NCI-H2196 treated with DMSO at 0.1 percent for 48 hours (cell line): Measurements from ENCODE around the gene SEMA3C.

Source experiments
- DNase-seq: peaks from one replicate; lab custom pipeline; 2025; ENCODE audit not compliant: unreplicated experiment; lab: John Stamatoyannopoulos, UW

SEMA3C gene

GRCh38 chr7:80705130-80705781 is 213.6 kb downstream of the SEMA3C start:
- DNase-seq = no peak

GRCh38 chr7:80703272-80703671 is 215.6 kb downstream of the SEMA3C start:
- no peak for DNase-seq

DNA sequence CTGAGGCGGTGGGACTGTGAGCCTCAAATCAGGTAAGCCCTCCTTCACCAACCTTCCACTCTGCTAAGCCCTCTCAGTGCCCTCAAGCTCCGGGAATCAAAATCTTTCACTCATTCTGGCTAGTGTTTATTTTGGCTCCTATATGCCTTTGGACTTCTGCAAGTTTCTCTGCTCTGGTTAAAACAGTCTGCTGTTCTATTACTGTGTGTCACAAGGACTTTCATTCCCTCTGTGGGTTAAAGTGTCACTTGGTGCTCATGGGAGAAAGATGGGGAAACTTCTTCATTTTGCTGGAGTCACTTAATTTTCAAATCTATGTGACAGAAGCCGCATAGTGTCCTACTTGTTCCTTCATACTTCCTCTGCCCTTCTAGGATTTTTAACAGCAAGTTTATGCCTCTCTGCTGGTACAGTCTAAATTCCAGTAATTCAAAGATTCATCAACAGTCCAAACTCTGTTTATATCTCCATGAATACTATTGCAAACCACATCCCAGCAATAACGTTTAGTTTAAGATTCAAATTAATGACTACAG is 219.1 kb downstream of the SEMA3C start:
- DNase-seq = no peak

GRCh38 chr7:80699045-80699638 is 219.7 kb downstream of the SEMA3C start:
- DNase-seq = no peak
